Activated CD8-positive, alpha-beta memory T cell treated with anti-CD3 and anti-CD28 coated beads, Interleukin-2, amount 10 ng/mL, durations not matched to agents 7 days and 5 days (primary cell): ENCODE data around the gene RPS18. TPM values are rescaled to one million over a fixed set of nuclear protein-coding genes. Genes with fewer than 3 reads are reported as not detected.
"Not testable (repeated sequence)": the region's sequence is repeated elsewhere in the genome, so short reads cannot be mapped to it uniquely, and the experiment has no call there.

Source experiments
- ATAC-seq: fragments of 150-1000 bp; cut with Tn5 transposase; one replicate; pipeline ENCODE4 v1.10.0; 2021; ENCODE audit warnings: moderate library complexity
- CTCF ChIA-PET: fragments of 350-600 bp; sonication (Branson Sonifier 250); formaldehyde crosslinking; loops from one replicate; lab custom pipeline; 2021; ENCODE audit warnings: antibody characterized with exemption; lab: Charles Lee
- DNase-seq: peaks from one replicate; pipeline ENCODE4 v3.0.0-alpha.2; 2020
- H3K27ac Mint-ChIP-seq: one replicate; pipeline ENCODE4 v1.8.0; 2021; ENCODE audit warnings: mild to moderate bottlenecking, mixed read lengths
- H3K27me3 Mint-ChIP-seq: one replicate; pipeline ENCODE4 v1.8.0; 2021; ENCODE audit warnings: mixed read lengths
- H3K36me3 Mint-ChIP-seq: one replicate; pipeline ENCODE4 v1.8.0; 2021; ENCODE audit warnings: mild to moderate bottlenecking, mixed read lengths
- H3K4me1 Mint-ChIP-seq: one replicate; pipeline ENCODE4 v1.8.0; 2021; ENCODE audit warnings: mixed read lengths
- H3K4me3 Mint-ChIP-seq: one replicate; pipeline ENCODE4 v1.8.0; 2021; ENCODE audit warnings: mild to moderate bottlenecking, moderate library complexity, mixed read lengths
- H3K9me3 Mint-ChIP-seq: one replicate; pipeline ENCODE4 v1.8.0; 2022; ENCODE audit warnings: low read depth, mixed read lengths
- total RNA-seq, 2 experiments: library from RNA; stranded (reverse); gene quantifications; one replicate each; pipeline ENCODE4 v1.2.3, GENCODE V29; 2021

Gene RPS18
- total RNA-seq, result 1,000 to 10,000 TPM; 2,808 to 3,161 TPM

DNA sequence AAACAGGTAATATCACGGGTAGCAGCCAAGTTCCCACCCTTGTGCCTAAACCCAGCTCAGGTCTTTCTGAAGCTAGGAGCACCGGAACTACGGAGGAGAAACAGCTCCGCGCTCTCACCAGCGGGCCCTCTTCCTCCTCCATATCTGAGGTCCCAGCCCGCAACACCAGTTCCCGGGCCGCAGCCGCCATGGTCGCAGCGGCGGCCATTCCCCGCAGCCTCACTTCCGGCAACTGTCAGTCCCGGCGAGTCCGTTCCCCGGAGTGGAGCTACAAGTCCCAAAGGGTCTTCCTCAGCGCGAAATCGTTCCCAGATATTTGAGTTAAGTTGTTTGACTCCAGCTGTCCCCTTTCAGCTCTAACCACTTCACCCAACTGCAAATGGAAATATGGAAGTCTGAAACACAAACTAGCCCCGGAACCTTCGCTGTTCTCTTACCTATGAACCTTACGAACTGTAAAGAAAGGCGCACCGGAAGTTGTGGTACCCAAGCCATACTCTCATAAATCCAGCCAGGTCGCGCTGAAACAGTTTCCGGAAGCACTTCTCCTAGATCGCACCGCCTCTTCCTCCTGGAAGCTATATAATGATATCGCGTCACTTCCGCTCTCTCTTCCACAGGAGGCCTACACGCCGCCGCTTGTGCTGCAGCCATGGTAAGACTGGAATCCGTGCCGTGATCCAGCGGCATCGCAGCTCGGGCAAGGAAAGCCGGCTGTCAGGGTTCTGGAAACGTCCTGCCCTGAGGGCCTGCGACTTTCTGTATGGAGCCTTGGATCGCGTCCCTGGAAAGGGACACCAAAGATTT is at the start of gene RPS18, which contains the start of gene VPS52:
Gene RPS18 (plus strand): TSS at position 608 of the 807 bp plus-strand sequence. CDS start 45 bp downstream, at position 653.
Gene VPS52 (minus strand): TSS at position 409 of the 807 bp plus-strand sequence. CDS start 201 bp downstream, at position 208.
- ATAC-seq (peak; percentile 90), DNase-seq (peak; percentile 96)
- peak within 1 kb of the TSS; percentile 88 for H3K4me3 Mint-ChIP-seq
- CTCF ChIA-PET, result interaction anchor here (0.6 to 4.6 kb wide), 13 partner anchors 16 to 300 kb away, joined by 3 to 33 read pairs (median 5); partner anchors contain the start of genes PFDN6, RGL2, WDR46 and ZBTB22
- H3K9me3 Mint-ChIP-seq, result no peaks in the 10 kb centered on the region
- no peaks in the 10 kb centered on the region for H3K27me3 Mint-ChIP-seq
- peaks cover 58% of the 10 kb centered on the region for H3K4me1 Mint-ChIP-seq
- peaks cover 61% of the 10 kb centered on the region for H3K36me3 Mint-ChIP-seq
- H3K27ac Mint-ChIP-seq, result peak within 1 kb of the TSS; percentile 98

DNA sequence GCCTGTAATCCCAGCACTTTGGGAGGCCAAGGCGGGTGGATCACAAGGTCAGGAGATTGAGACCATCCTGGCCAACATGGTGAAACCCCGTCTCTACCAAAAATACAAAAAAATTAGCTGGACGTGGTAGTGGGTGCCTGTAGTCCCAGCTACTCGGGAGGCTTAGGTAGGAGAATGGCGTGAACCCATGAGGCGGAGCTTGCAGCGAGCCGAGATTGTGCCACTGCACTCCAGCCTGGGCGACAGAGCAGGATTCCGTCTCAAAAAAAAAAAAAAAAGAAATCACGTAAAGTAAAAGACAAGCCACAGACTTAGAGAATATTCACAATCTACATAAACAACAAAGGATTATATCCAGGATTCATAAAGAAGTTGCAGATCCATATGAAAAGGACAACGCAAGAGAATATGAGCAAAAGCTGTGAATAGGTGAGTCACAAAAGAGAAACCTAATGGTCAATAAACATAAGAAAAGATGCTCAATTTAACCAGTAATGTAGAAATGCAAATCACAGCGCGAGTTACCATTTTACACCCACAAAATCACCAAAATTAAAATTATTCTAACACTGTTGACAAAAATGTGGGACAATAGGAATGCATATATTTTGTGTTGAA is 45.3 kb upstream of the RPS18 start:
- not testable (repeated sequence) for H3K36me3 Mint-ChIP-seq, H3K4me3 Mint-ChIP-seq, DNase-seq, H3K9me3 Mint-ChIP-seq, H3K4me1 Mint-ChIP-seq, ATAC-seq, H3K27ac Mint-ChIP-seq
- CTCF ChIA-PET, result interaction anchor here (0.5 to 1.6 kb wide), 3 partner anchors 11 to 21 kb away, joined by 3 to 5 read pairs (median 4); no protein-coding TSS in a partner anchor
- H3K27me3 Mint-ChIP-seq, result peaks cover 50% of the 10 kb centered on the region

- no peaks in the 10 kb centered on the region for H3K9me3 Mint-ChIP-seq
- no peak overlapping the region for H3K27ac Mint-ChIP-seq
- DNase-seq (no peak), ATAC-seq (no peak)
- H3K27me3 Mint-ChIP-seq, result peaks cover 42% of the 10 kb centered on the region
- H3K36me3 Mint-ChIP-seq, result no peaks in the 10 kb centered on the region
- CTCF ChIA-PET, result interaction anchor here (1.0 kb wide), 1 partner anchor 13 kb away, joined by 3 read pairs; no protein-coding TSS in a partner anchor
- H3K4me1 Mint-ChIP-seq, result no peaks in the 10 kb centered on the region
- no peak overlapping the region for H3K4me3 Mint-ChIP-seq
Observed at GRCh38 chr6:33235221-33235634, 36.6 kb upstream of the RPS18 start.

- Mint-ChIP-seq H3K4me3 (no peak overlapping the region), H3K36me3 (no peaks in the 10 kb centered on the region), H3K27me3 (peaks cover 45% of the 10 kb centered on the region), H3K9me3 (no peaks in the 10 kb centered on the region), H3K27ac (no peak overlapping the region), H3K4me1 (peaks cover 2% of the 10 kb centered on the region)
- no peak for DNase-seq
- CTCF ChIA-PET, result interaction anchor here (0.7 kb wide), 1 partner anchor 38 kb away, joined by 3 read pairs; no protein-coding TSS in a partner anchor
- ATAC-seq, result no peak
Observed at GRCh38 chr6:33236328-33236727, 35.5 kb upstream of the RPS18 start.

DNA sequence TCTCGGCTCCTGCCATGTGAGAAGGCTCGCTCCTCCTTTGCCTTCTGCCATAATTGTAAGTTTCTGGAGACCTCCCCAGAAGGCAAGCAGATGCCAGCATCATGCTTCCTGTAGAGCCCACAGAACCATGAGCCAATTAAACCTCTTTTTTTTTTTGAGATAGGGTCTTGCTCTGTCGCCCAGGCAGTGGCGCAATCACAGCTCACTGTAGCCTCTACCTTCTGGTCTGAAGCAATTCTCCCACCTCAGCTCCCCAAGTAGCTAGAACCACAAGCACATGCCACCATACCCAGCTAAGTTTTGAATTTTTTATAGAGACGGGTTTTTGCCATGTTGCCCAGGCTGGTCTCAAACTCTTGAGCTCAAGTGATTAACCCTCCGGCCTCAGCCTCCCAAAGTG is 35.0 kb upstream of the RPS18 start:
- DNase-seq, result no peak

DNA sequence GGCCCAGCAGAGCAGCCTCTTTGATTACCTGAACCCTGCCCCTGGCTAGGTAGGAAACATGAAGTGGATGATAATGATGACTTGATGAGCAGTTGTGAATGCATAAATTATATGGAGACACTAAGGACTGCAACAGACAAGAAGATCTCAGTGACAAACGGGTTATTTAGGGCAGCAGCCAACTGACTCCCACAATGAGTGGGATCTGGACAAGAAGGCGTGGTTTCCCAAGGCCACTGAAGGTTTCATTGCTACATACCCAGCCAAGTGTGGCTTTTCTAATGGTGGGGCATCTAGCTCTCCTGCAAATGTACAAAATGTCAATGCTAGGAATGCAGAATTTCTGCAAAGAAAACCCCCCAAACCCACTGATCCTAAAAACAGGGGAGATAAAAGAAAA is 34.1 kb upstream of the RPS18 start:
- CTCF ChIA-PET, result interaction anchor here (1.0 to 1.4 kb wide), 4 partner anchors 11 to 113 kb away, joined by 3 to 5 read pairs (median 4); no protein-coding TSS in a partner anchor
- no peak overlapping the region for H3K27ac Mint-ChIP-seq
- peaks cover 12% of the 10 kb centered on the region for H3K4me1 Mint-ChIP-seq

More for the DNA sequence above, 35.0 kb upstream of the RPS18 start:
- Mint-ChIP-seq H3K27ac (no peak overlapping the region), H3K9me3 (no peaks in the 10 kb centered on the region), H3K4me3 (no peak overlapping the region), H3K36me3 (no peaks in the 10 kb centered on the region), H3K4me1 (peaks cover 6% of the 10 kb centered on the region), H3K27me3 (peaks cover 45% of the 10 kb centered on the region)
- no peak for ATAC-seq
- CTCF ChIA-PET, result interaction anchor here (0.7 to 1.2 kb wide), 2 partner anchors 10 to 39 kb away, joined by 3 to 4 read pairs; no protein-coding TSS in a partner anchor

DNA sequence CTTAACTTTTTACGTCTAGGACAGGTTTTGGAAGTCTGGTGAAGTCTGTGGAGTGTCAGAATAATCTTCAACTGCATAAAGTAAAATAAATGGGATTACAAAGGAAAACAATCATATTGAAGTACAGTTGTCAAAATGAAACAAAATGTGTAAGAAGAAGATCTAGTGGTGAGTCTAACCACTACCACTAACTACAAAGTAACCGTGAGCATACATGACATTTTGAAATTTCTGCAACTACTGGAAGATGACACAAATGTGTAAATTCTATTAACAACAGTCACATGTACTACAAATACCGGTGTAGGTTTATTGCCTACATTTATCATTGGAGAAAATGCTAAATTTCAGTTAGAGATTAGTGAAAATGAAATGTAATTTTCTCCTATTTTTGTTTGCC is 29.9 kb upstream of the RPS18 start:
- Mint-ChIP-seq H3K27me3 (peaks cover 44% of the 10 kb centered on the region), H3K36me3 (no peaks in the 10 kb centered on the region), H3K9me3 (no peaks in the 10 kb centered on the region), H3K4me1 (peaks cover 12% of the 10 kb centered on the region), H3K27ac (no peak overlapping the region), H3K4me3 (peak overlapping the region; percentile 25)
- DNase-seq (no peak), ATAC-seq (peak; percentile 75)
- CTCF ChIA-PET, result interaction anchor here (2.1 to 2.2 kb wide), 2 partner anchors 80 to 124 kb away, joined by 5 to 6 read pairs; no protein-coding TSS in a partner anchor

More for the DNA sequence above, 34.1 kb upstream of the RPS18 start:
- ATAC-seq (no peak), DNase-seq (no peak)
- Mint-ChIP-seq H3K4me3 (no peak overlapping the region), H3K9me3 (no peaks in the 10 kb centered on the region), H3K36me3 (no peaks in the 10 kb centered on the region), H3K27me3 (peaks cover 48% of the 10 kb centered on the region)

DNA sequence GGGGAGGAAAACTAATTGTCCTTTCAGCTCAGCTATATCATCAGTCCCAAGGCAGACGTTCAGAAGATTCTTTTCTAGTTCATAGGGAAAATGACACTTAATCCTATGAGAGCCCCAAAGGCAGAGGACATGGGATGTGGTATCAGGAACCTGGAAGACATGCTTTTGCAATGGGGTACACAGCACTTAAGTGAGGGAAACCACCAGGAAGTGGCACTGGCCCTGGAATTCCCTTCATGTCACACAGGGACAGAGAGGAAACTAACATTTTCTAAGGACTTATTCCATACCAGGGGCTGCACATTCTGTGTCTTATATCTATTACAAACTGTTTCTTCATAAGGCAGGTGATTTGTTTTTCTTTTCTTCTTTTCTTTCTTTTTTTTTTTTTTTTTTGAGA is 28.4 kb upstream of the RPS18 start:
- CTCF ChIA-PET, result interaction anchor here (0.7 to 2.1 kb wide), 5 partner anchors 23 to 117 kb away, joined by 3 to 6 read pairs (median 3); no protein-coding TSS in a partner anchor

DNA sequence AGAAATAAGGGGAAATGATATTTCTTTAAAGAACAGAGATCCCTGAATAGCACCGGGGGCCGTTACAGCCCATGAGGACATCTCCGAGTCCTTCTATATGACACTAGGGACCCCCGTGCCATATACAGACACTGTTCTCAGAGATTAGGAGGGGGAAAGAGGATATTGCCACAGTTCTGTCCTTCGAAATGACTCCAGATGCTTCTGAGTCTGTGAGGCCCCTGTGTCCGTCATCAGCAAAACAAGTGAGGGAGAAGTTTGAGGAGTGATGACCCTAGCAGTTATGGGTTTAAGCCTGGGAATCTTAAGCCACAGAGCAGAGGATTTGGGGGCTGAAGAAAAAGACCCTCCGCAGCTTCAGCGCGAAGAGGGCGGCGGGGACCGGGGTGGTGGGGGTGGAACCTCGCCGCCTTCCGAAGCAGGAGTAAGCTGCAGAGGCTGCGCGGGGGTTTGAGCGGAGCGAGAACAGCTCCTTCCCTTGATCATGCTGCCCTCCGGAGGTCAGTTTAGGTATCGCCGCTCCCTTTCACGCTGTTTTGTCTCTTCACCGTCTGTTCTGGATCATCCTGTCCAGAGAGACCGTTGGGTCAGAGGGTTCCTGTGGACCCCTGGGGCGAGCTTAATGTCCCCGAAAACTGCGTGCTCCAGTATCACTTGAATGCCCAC is 23.8 kb upstream of the RPS18 start:
- H3K27ac Mint-ChIP-seq, result peak overlapping the region; percentile 94
- H3K27me3 Mint-ChIP-seq, result peaks cover 15% of the 10 kb centered on the region
- peak overlapping the region; percentile 90 for H3K4me3 Mint-ChIP-seq
- DNase-seq, result peak; percentile 95
- no peaks in the 10 kb centered on the region for H3K9me3 Mint-ChIP-seq
- CTCF ChIA-PET, result interaction anchor here (0.5 to 6.2 kb wide), 47 partner anchors 8 to 410 kb away, joined by 3 to 108 read pairs (median 5); partner anchors contain the start of genes B3GALT4, HLA-DMA, HLA-DPA1 and HLA-DPB1
- H3K4me1 Mint-ChIP-seq, result peaks cover 37% of the 10 kb centered on the region
- peak; percentile 42 for ATAC-seq
- H3K36me3 Mint-ChIP-seq, result peaks cover 21% of the 10 kb centered on the region

More for the DNA sequence above, 28.4 kb upstream of the RPS18 start:
- no peak overlapping the region for H3K4me3 Mint-ChIP-seq
- DNase-seq, result no peak
- no peaks in the 10 kb centered on the region for H3K36me3 Mint-ChIP-seq
- peaks cover 16% of the 10 kb centered on the region for H3K4me1 Mint-ChIP-seq
- H3K27ac Mint-ChIP-seq, result no peak overlapping the region
- H3K9me3 Mint-ChIP-seq, result no peaks in the 10 kb centered on the region
- peaks cover 36% of the 10 kb centered on the region for H3K27me3 Mint-ChIP-seq
- no peak for ATAC-seq

DNA sequence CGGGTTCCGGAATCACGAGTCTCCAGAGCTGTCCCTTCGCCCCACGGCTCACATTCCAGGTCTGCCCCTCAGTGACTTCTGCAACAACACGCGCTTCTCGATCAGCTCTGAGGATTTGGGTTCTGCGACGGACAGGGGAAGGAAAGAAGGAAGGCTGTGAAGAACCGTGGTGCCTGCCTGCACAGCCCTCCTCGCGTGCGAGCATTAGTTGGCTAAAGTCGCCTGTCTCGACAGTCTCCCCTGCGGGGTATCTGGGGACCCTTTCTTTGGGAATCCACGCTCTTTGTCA is 23.3 kb upstream of the RPS18 start:
- H3K27me3 Mint-ChIP-seq, result peaks cover 11% of the 10 kb centered on the region
- CTCF ChIA-PET, result interaction anchor here (0.8 to 6.2 kb wide), 44 partner anchors 8 to 410 kb away, joined by 3 to 108 read pairs (median 6); partner anchors contain the start of genes B3GALT4, HLA-DMA, HLA-DPA1 and HLA-DPB1
- H3K4me1 Mint-ChIP-seq, result peaks cover 37% of the 10 kb centered on the region
- H3K36me3 Mint-ChIP-seq, result peaks cover 21% of the 10 kb centered on the region
- H3K4me3 Mint-ChIP-seq, result peak overlapping the region; percentile 90
- ATAC-seq (peak; percentile 8), DNase-seq (peak; percentile 66)
- peak overlapping the region; percentile 94 for H3K27ac Mint-ChIP-seq
- no peaks in the 10 kb centered on the region for H3K9me3 Mint-ChIP-seq

GRCh38 chr6:33248932-33249731 is 22.7 kb upstream of the RPS18 start:
- DNase-seq (peak; percentile 99), ATAC-seq (peak; percentile 93)
- Mint-ChIP-seq H3K27ac (peak overlapping the region; percentile 94), H3K4me1 (peaks cover 37% of the 10 kb centered on the region), H3K9me3 (no peaks in the 10 kb centered on the region), H3K4me3 (peak overlapping the region; percentile 90), H3K36me3 (peaks cover 21% of the 10 kb centered on the region), H3K27me3 (peaks cover 10% of the 10 kb centered on the region)
- CTCF ChIA-PET, result interaction anchor here (0.8 to 6.2 kb wide), 41 partner anchors 9 to 411 kb away, joined by 3 to 108 read pairs (median 6); partner anchors contain the start of genes B3GALT4, HLA-DPA1, HLA-DPB1 and HSD17B8
